DLD1 (cell line): Measurements from ENCODE around the gene SLC37A3.
"Not testable (repeated sequence)": the region's sequence is repeated elsewhere in the genome, so short reads cannot be mapped to it uniquely, and the experiment has no call there.

Experiments
- in situ Hi-C: cut with HindIII; loops from 2 replicates; pipeline ENCODE4 v1.10.0; 2017; ENCODE audit warnings: low sequenced_read_pairs

SLC37A3 gene

GRCh38 chr7:140349144-140349771, 49.1 kb downstream of the SLC37A3 start:
- in situ Hi-C loops: no loop called here

- in situ Hi-C loops: no loop called here
Measured at GRCh38 chr7:140348161-140348849, 50.0 kb downstream of the SLC37A3 start.

- in situ Hi-C loops: no loop called here
Measured at GRCh38 chr7:140347218-140347617, 51.1 kb downstream of the SLC37A3 start.

GRCh38 chr7:140345426-140345825, 52.9 kb downstream of the SLC37A3 start:
- in situ Hi-C loops: no loop called here

GRCh38 chr7:140342727-140343514, 55.4 kb downstream of the SLC37A3 start:
- in situ Hi-C loops: no loop called here

GRCh38 chr7:140338959-140339358, 59.4 kb downstream of the SLC37A3 start:
- in situ Hi-C loops: not testable (repeated sequence)

GRCh38 chr7:140334341-140335057, 63.8 kb downstream of the SLC37A3 start:
- in situ Hi-C loops: no loop called here

GRCh38 chr7:140333686-140334085, 64.6 kb downstream of the SLC37A3 start:
- in situ Hi-C loops: no loop called here

- in situ Hi-C loops: no loop called here
Measured at GRCh38 chr7:140333223-140333622, 65.1 kb downstream of the SLC37A3 start.

GRCh38 chr7:140330595-140330994, 67.7 kb downstream of the SLC37A3 start:
- in situ Hi-C loops: no loop called here

- in situ Hi-C loops: no loop called here
Measured at GRCh38 chr7:140330128-140330527, 68.2 kb downstream of the SLC37A3 start.

- in situ Hi-C loops: no loop called here
Measured at GRCh38 chr7:140327261-140327661, 71.1 kb downstream of the SLC37A3 start.

GRCh38 chr7:140326116-140326928, 72.0 kb downstream of the SLC37A3 start:
- in situ Hi-C loops: no loop called here

- in situ Hi-C loops: no loop called here
Measured at GRCh38 chr7:140325600-140325999, 72.7 kb downstream of the SLC37A3 start.

GRCh38 chr7:140324714-140325113, 73.6 kb downstream of the SLC37A3 start:
- in situ Hi-C loops: no loop called here

- in situ Hi-C loops: no loop called here
Measured at GRCh38 chr7:140322759-140323158, 75.6 kb downstream of the SLC37A3 start.

GRCh38 chr7:140320078-140320477, 78.3 kb downstream of the SLC37A3 start:
- in situ Hi-C loops: not testable (repeated sequence)

GRCh38 chr7:140317999-140318398, 80.3 kb downstream of the SLC37A3 start:
- in situ Hi-C loops: no loop called here

- in situ Hi-C loops: no loop called here
Measured at GRCh38 chr7:140317597-140317996, 80.7 kb downstream of the SLC37A3 start.

- in situ Hi-C loops: no loop called here
Measured at GRCh38 chr7:140316165-140316661, 82.1 kb downstream of the SLC37A3 start.
